H9 (cell line): ENCODE data around the gene SNED1. TPM values are rescaled to one million over a fixed set of nuclear protein-coding genes. Genes with fewer than 3 reads are reported as not detected.

Experiments used
- DNase-seq: peaks from one replicate; pipeline ENCODE4 v3.0.0-alpha.2; 2017
- H2AFZ ChIP-seq: one replicate; pipeline ENCODE4 v1.6.1; 2013; ENCODE audit warnings: mild to moderate bottlenecking, low read length, control low read depth, moderate library complexity
- H2AK5ac ChIP-seq: 2 replicates; pipeline ENCODE4 v1.6.1; 2013; ENCODE audit warnings: low read length, control low read depth, mixed read lengths; ENCODE audit not compliant: insufficient read length
- H2BK120ac ChIP-seq: one replicate; pipeline ENCODE4 v1.6.1; 2013; ENCODE audit warnings: low read depth, mild to moderate bottlenecking, low read length, control low read depth, inconsistent platforms; ENCODE audit not compliant: poor library complexity, severe bottlenecking
- H2BK12ac ChIP-seq: 2 replicates; pipeline ENCODE4 v1.6.1; 2013; ENCODE audit warnings: low read length, control low read depth, mixed read lengths, low read depth; ENCODE audit not compliant: insufficient read length
- H2BK15ac ChIP-seq: 2 replicates; pipeline ENCODE4 v1.6.1; 2013; ENCODE audit warnings: low read depth, low read length, control low read depth
- H2BK20ac ChIP-seq: one replicate; pipeline ENCODE4 v1.6.1; 2013; ENCODE audit warnings: low read depth, mild to moderate bottlenecking, low read length, control low read depth, inconsistent platforms; ENCODE audit not compliant: poor library complexity, severe bottlenecking
- H2BK5ac ChIP-seq: 2 replicates; pipeline ENCODE4 v1.6.1; 2013; ENCODE audit warnings: low read length, control low read depth, mixed read lengths; ENCODE audit not compliant: insufficient read length
- H3K14ac ChIP-seq: 2 replicates; pipeline ENCODE4 v1.6.1; 2013; ENCODE audit warnings: low read length, control low read depth; ENCODE audit not compliant: insufficient read depth
- H3K18ac ChIP-seq: 2 replicates; pipeline ENCODE4 v1.6.1; 2013; ENCODE audit warnings: low read depth, mild to moderate bottlenecking, mixed read lengths, low read length, control low read depth; ENCODE audit not compliant: insufficient read length
- H3K23ac ChIP-seq: 2 replicates; pipeline ENCODE4 v1.6.1; 2013; ENCODE audit warnings: low read length, control low read depth, mixed read lengths, low read depth; ENCODE audit not compliant: insufficient read length
- H3K23me2 ChIP-seq: 2 replicates; pipeline ENCODE4 v1.6.1; 2013; ENCODE audit warnings: low read depth, mild to moderate bottlenecking, mixed read lengths, low read length, control low read depth; ENCODE audit not compliant: insufficient read length, poor library complexity, severe bottlenecking
- H3K27ac ChIP-seq: 2 replicates; pipeline ENCODE4 v1.5.1; 2013; ENCODE audit warnings: low read length, control low read depth, mixed read lengths, low read depth; ENCODE audit not compliant: insufficient read length
- H3K27me3 ChIP-seq: 2 replicates; pipeline ENCODE4 v1.6.1; 2013; ENCODE audit warnings: low read length, control low read depth, inconsistent platforms; ENCODE audit not compliant: insufficient read depth
- H3K4ac ChIP-seq: 2 replicates; pipeline ENCODE4 v1.6.1; 2013; ENCODE audit warnings: low read depth, mild to moderate bottlenecking, control low read depth, inconsistent platforms, low read length, moderate library complexity
- H3K4me1 ChIP-seq: 2 replicates; pipeline ENCODE4 v1.6.1; 2013; ENCODE audit warnings: low read length, control low read depth, inconsistent platforms; ENCODE audit not compliant: insufficient read depth
- H3K4me2 ChIP-seq: 2 replicates; pipeline ENCODE4 v1.6.1; 2013; ENCODE audit warnings: low read length, control low read depth, mixed read lengths; ENCODE audit not compliant: insufficient read length, insufficient read depth
- H3K56ac ChIP-seq: 2 replicates; pipeline ENCODE4 v1.6.1; 2013; ENCODE audit warnings: low read depth, mild to moderate bottlenecking, mixed read lengths, low read length, control low read depth; ENCODE audit not compliant: insufficient read length
- H3K79me1 ChIP-seq: 2 replicates; pipeline ENCODE4 v1.6.1; 2013; ENCODE audit warnings: low read depth, mild to moderate bottlenecking, moderate library complexity, low read length, control low read depth, inconsistent platforms; ENCODE audit not compliant: insufficient read depth, poor library complexity, severe bottlenecking
- H3K79me2 ChIP-seq: 2 replicates; pipeline ENCODE4 v1.6.1; 2013; ENCODE audit warnings: low read length, control low read depth, inconsistent platforms; ENCODE audit not compliant: insufficient read depth
- H3K9ac ChIP-seq: 2 replicates; pipeline ENCODE4 v1.6.1; 2013; ENCODE audit warnings: low read length, control low read depth, mixed read lengths; ENCODE audit not compliant: insufficient read length; ENCODE audit errors: extremely low read depth
- H3K9me3 ChIP-seq: one replicate; pipeline ENCODE4 v1.6.1; 2013; ENCODE audit warnings: low read depth, low read length, inconsistent platforms; ENCODE audit not compliant: control insufficient read depth
- H3T11ph ChIP-seq: one replicate; pipeline ENCODE4 v1.6.1; 2013; ENCODE audit warnings: mild to moderate bottlenecking, low read length, control low read depth, inconsistent platforms
- H4K20me1 ChIP-seq: one replicate; pipeline ENCODE4 v1.6.1; 2013; ENCODE audit not compliant: control insufficient read depth, insufficient read length, insufficient read depth
- H4K5ac ChIP-seq: 2 replicates; pipeline ENCODE4 v1.6.1; 2013; ENCODE audit warnings: low read depth, mild to moderate bottlenecking, mixed read lengths, low read length, control low read depth; ENCODE audit not compliant: insufficient read length
- H4K8ac ChIP-seq: replicated peaks from 2 replicates; pipeline ENCODE4 v1.6.1; 2013; ENCODE audit warnings: low read length, control low read depth, mixed read lengths, low read depth; ENCODE audit not compliant: insufficient read length
- H4K91ac ChIP-seq: 2 replicates; pipeline ENCODE4 v1.6.1; 2013; ENCODE audit warnings: low read depth, mild to moderate bottlenecking, moderate library complexity, mixed read lengths, low read length, control low read depth; ENCODE audit not compliant: insufficient read length
- H3K27ac Mint-ChIP-seq, 3 experiments: 2 replicates in 2 of 3; 3 replicates in 1 of 3; pipeline ENCODE4 v1.8.0; 2020 to 2021; ENCODE audit warnings: mixed read lengths in 3 of 3, mild to moderate bottlenecking in 1 of 3, moderate library complexity in 1 of 3
- H3K27me3 Mint-ChIP-seq: 2 replicates; pipeline ENCODE4 v1.8.0; 2021; ENCODE audit warnings: low read depth, mild to moderate bottlenecking, moderate library complexity, mixed read lengths
- H3K36me3 Mint-ChIP-seq, 3 experiments: 2 replicates in 2 of 3; 3 replicates in 1 of 3; pipeline ENCODE4 v1.8.0; 2020 to 2021; ENCODE audit warnings: low read depth in 3 of 3, mixed read lengths in 3 of 3; ENCODE audit not compliant: insufficient read depth in 1 of 3
- H3K4me1 Mint-ChIP-seq, 2 experiments: 2 replicates each; pipeline ENCODE4 v1.8.0; 2020; ENCODE audit warnings: mixed read lengths in 2 of 2
- H3K4me3 Mint-ChIP-seq, 2 experiments: 2 replicates in 1 of 2; 3 replicates in 1 of 2; pipeline ENCODE4 v1.8.0; 2020 to 2021; ENCODE audit warnings: mild to moderate bottlenecking in 2 of 2, mixed read lengths in 2 of 2, moderate library complexity in 1 of 2
- H3K9me3 Mint-ChIP-seq, 2 experiments: 2 replicates in 1 of 2; 3 replicates in 1 of 2; pipeline ENCODE4 v1.8.0; 2020; ENCODE audit warnings: mild to moderate bottlenecking in 2 of 2, mixed read lengths in 2 of 2, moderate library complexity in 1 of 2
- WGBS: extraction: QIAGEN DNeasy Blood & Tissue Kit; methylation state at CpG from one replicate; pipeline ENCODE4 v1.1.7; 2013; ENCODE audit warnings: missing lambda C conversion rate, low lambda C conversion rate, mixed read lengths; ENCODE audit not compliant: insufficient read length; ENCODE audit errors: extremely low coverage; 5-methylcytosine and 5-hydroxymethylcytosine counted together
- total RNA-seq: library from RNA; stranded (reverse); gene quantifications from 2 replicates; pipeline ENCODE4 v1.2.1, GENCODE V29; 2021
- TF ChIP-seq, protein P1 (sequence below): fragments of 200-600 bp; sonication (generic); conservative IDR thresholded peaks from 3 replicates; pipeline ENCODE4 v1.8.0; 2021; ENCODE audit warnings: antibody characterized with exemption, mild to moderate bottlenecking

Gene SNED1
- total RNA-seq, 1 experiment from 2014 or later = 2.5 TPM

DNA sequence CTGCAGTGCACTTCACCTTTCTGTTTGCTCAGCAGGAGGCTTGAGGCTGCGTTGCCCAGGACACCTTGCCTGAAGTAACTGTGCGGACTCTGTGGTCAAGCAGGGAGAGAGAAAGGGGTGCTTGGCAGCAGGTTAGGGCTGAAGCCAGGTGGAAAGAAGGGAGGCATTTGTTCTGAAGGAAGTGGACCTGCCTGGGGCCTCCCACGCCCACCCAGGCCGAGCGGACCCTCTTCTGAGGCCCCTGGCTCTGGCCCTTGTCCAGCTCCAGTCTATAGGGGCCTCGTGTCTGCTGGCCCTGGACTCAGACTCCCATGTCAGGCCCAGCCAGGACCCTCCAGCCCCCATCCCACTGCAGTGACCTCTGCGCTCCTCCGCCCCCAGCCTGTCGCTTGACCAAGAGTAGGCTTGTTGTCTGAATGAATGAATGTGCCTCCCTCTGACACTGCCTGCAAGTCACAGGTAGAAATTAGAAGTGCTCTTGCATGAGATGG is 2.5 kb downstream of the SNED1 start:
- H3K9ac ChIP-seq = no peak overlapping the region
- H3K56ac ChIP-seq = no peak overlapping the region
- H2BK12ac ChIP-seq = no peak overlapping the region
- no peaks in the 10 kb centered on the region for H3K79me2 ChIP-seq
- H3K27me3 ChIP-seq = peaks cover 3% of the 10 kb centered on the region; the same call in 1 of the 2 replicates
- H3T11ph ChIP-seq = no peak overlapping the region
- H3K27ac ChIP-seq = no peak overlapping the region
- Mint-ChIP-seq H3K4me1 (peaks cover 0 to 4% of the 10 kb centered on the region in 2 experiments; a peak in 2 of 4 replicates), H3K27ac (no peak overlapping the region), H3K9me3 (peaks cover 25 to 28% of the 10 kb centered on the region in 2 experiments), H3K36me3 (peaks cover 7 to 18% (median 9%) of the 10 kb centered on the region in 3 experiments), H3K4me3 (peak overlapping the region in 1 of 2 experiments; percentile 71; a peak in 1 of 5 replicates), H3K27me3 (peaks cover 51% of the 10 kb centered on the region)
- H2AK5ac ChIP-seq = no peak overlapping the region
- H3K18ac ChIP-seq = no peak overlapping the region
- TF ChIP-seq, protein P1, sequence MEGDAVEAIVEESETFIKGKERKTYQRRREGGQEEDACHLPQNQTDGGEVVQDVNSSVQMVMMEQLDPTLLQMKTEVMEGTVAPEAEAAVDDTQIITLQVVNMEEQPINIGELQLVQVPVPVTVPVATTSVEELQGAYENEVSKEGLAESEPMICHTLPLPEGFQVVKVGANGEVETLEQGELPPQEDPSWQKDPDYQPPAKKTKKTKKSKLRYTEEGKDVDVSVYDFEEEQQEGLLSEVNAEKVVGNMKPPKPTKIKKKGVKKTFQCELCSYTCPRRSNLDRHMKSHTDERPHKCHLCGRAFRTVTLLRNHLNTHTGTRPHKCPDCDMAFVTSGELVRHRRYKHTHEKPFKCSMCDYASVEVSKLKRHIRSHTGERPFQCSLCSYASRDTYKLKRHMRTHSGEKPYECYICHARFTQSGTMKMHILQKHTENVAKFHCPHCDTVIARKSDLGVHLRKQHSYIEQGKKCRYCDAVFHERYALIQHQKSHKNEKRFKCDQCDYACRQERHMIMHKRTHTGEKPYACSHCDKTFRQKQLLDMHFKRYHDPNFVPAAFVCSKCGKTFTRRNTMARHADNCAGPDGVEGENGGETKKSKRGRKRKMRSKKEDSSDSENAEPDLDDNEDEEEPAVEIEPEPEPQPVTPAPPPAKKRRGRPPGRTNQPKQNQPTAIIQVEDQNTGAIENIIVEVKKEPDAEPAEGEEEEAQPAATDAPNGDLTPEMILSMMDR = no peak
- H3K9me3 ChIP-seq = no peaks in the 10 kb centered on the region
- no peaks in the 10 kb centered on the region for H3K79me1 ChIP-seq
- H4K20me1 ChIP-seq = no peaks in the 10 kb centered on the region
- no peak overlapping the region for H4K5ac ChIP-seq
- H2BK5ac ChIP-seq = no peak overlapping the region
- H2BK20ac ChIP-seq = no peak overlapping the region
- H4K91ac ChIP-seq = no peak overlapping the region
- H2BK120ac ChIP-seq = no peak overlapping the region
- H2BK15ac ChIP-seq = no peak overlapping the region
- H2AFZ ChIP-seq = no peak overlapping the region
- no peak overlapping the region for H3K4ac ChIP-seq
- no peaks in the 10 kb centered on the region for H3K4me1 ChIP-seq
- DNase-seq = no peak
- no peak overlapping the region for H4K8ac ChIP-seq
- no peak overlapping the region for H3K4me2 ChIP-seq
- peaks cover 6% of the 10 kb centered on the region for H3K23me2 ChIP-seq
- H3K23ac ChIP-seq = no peak overlapping the region
- no CpG with 5 or more reads among the region's 9 CpGs for WGBS
- H3K14ac ChIP-seq = no peak overlapping the region
